Bronchial epithelial cell (primary cell): ENCODE results near the gene JARID2. TPM values are rescaled to one million over a fixed set of nuclear protein-coding genes. Genes with fewer than 3 reads are reported as not detected.

ENCODE experiments used
- DNase-seq: peaks from one replicate; pipeline ENCODE4 v3.0.0-alpha.2; 2010; ENCODE audit warnings: low read depth
- FAIRE-seq: peaks from 2 replicates; lab custom pipeline; 2011; peaks lifted over from hg19 to GRCh38; lab: Jason Lieb, UNC
- H3K27me3 ChIP-seq: 2 replicates; pipeline ENCODE4 v1.5.1; 2011; ENCODE audit warnings: low read length; ENCODE audit not compliant: control insufficient read depth, insufficient read depth
- H3K36me3 ChIP-seq: 2 replicates; pipeline ENCODE4 v1.5.1; 2011; ENCODE audit warnings: low read length; ENCODE audit not compliant: control insufficient read depth, insufficient read depth
- H3K4me3 ChIP-seq: 2 replicates; pipeline ENCODE4 v1.5.1; 2011; ENCODE audit warnings: mild to moderate bottlenecking, low read depth, low read length, control low read depth
- total RNA-seq: library from RNA; depleted of rRNA; stranded (reverse); fragments of >200 nt; gene quantifications from 2 replicates; pipeline ENCODE4 v1.2.1, GENCODE V29; 2014
- TF ChIP-seq, protein P1 (sequence below): IDR thresholded peaks from 2 replicates; pipeline ENCODE4 v1.5.1; 2011; ENCODE audit warnings: mild to moderate bottlenecking, moderate library complexity, low read length, control low read depth, inconsistent platforms; ENCODE audit not compliant: insufficient read depth, severe bottlenecking

Gene JARID2
- total RNA-seq, 1 donor from 2014 or later = 29.2 TPM

DNA sequence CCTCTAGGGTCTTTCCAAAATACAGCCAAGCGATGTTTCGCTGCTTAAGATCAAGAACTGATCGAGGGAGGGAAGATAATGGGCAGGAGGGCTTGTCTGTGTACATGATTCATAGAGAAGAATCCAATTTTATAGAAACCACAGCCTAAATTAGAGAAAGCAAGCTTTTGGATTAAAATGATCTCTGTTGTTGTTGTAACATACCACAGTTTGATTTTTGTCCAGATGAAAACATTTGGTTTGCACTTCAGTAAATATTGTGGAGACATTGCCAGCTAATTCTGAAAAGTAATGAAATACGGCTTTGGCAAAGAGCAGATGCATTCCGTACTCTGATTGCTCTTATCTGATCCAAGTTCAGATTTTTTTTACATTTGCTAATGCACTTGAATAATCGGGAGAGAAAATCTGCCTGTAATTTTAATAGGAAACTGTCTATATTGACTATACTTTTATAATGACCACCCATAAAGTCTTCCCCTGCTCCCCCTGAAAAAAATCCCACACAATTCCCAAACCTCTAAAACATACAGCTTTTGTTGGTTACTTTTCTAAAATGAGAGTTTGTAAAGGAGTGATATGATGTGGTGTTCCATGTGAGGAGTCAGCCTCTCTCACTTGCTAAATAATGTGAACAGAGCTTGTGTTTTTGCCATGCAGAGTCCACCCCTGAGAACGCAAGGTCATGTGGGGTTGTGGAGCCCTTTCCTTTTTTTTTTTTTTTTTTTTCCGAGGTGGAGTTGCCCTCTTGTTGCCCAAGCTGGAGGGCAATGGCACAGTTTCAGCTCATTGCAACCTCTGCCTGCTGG, 217.1 kb downstream of the JARID2 start:
- H3K36me3 ChIP-seq = peaks cover 2% of the 10 kb centered on the region
- no peaks in the 10 kb centered on the region for H3K27me3 ChIP-seq
- DNase-seq (no peak), FAIRE-seq (no peak)
- no peak overlapping the region for H3K4me3 ChIP-seq
- TF ChIP-seq, protein P1, sequence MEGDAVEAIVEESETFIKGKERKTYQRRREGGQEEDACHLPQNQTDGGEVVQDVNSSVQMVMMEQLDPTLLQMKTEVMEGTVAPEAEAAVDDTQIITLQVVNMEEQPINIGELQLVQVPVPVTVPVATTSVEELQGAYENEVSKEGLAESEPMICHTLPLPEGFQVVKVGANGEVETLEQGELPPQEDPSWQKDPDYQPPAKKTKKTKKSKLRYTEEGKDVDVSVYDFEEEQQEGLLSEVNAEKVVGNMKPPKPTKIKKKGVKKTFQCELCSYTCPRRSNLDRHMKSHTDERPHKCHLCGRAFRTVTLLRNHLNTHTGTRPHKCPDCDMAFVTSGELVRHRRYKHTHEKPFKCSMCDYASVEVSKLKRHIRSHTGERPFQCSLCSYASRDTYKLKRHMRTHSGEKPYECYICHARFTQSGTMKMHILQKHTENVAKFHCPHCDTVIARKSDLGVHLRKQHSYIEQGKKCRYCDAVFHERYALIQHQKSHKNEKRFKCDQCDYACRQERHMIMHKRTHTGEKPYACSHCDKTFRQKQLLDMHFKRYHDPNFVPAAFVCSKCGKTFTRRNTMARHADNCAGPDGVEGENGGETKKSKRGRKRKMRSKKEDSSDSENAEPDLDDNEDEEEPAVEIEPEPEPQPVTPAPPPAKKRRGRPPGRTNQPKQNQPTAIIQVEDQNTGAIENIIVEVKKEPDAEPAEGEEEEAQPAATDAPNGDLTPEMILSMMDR = no peak

DNA sequence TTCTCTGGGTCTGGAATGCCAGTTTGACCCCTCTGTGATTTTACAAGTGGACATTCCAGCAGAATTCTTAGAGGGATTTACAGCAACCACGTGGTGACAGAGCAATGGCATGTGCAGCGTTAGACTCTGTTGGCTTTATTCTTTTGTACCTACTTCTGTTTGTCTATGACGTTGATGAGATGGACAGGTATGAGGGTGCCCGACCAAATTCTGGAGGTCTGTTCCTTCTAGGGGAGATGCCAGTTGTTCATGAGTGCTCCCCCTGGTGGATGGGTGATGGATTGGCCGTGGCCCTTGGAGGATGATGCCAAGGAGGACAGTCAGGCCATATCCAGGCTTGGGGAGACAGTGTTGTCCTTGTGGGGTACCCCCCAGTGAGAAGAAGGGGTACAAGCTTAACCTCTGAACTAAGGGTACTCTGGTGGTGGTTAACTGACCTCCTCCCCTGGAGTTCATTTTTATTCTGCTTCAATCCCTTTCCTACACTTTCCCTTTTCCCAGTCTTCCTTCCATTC, 218.4 kb downstream of the JARID2 start:
- Histone ChIP-seq H3K27me3 (no peaks in the 10 kb centered on the region), H3K36me3 (peaks cover 4% of the 10 kb centered on the region), H3K4me3 (no peak overlapping the region)
- TF ChIP-seq, protein P1 = peak; percentile 74
- DNase-seq (no peak), FAIRE-seq (no peak)

DNA sequence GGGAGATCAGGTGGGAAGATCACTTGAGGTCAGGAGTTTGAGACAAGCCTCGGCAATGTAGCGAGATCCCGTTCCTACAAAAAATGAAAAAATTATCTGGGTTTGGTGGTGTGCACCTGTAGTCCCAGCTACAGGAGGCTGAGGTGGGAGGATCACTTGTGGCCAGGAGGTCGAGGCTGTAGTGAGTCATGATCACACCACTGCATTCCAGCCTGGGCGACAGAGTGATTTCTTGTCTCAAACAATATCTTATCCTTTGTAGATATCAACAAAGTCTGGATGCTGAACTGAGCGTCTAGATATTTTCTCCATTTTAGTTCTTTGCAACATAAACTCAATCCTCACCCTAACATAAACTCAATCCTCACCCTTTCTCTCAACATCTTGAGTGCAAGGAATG, 219.3 kb downstream of the JARID2 start:
- Histone ChIP-seq H3K27me3 (no peaks in the 10 kb centered on the region), H3K4me3 (no peak overlapping the region), H3K36me3 (peaks cover 6% of the 10 kb centered on the region)
- DNase-seq (no peak), FAIRE-seq (no peak)
- TF ChIP-seq, protein P1 = no peak

DNA sequence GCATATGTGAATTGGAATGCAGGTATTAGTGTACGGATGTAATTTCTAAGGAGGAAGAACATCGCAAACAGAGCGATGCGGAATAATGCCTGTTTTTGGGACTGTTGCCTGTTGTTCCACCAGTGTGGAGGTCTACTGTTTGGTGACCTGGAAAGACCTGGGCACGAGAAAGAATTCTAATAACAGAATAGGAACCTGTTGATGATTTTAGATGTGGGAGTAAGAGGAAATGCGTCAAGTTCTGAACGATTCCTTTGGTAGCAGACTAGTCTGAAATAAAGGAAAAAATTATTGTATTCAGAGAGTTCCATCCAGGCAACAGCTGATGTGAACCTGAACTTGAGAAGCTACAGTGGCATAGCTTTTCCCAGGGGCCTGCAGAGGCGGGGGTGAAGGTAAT, 224.9 kb downstream of the JARID2 start:
- TF ChIP-seq, protein P1 = no peak
- peaks cover 12% of the 10 kb centered on the region for H3K36me3 ChIP-seq
- DNase-seq = no peak
- FAIRE-seq = no peak
- H3K27me3 ChIP-seq = no peaks in the 10 kb centered on the region
- H3K4me3 ChIP-seq = no peak overlapping the region

DNA sequence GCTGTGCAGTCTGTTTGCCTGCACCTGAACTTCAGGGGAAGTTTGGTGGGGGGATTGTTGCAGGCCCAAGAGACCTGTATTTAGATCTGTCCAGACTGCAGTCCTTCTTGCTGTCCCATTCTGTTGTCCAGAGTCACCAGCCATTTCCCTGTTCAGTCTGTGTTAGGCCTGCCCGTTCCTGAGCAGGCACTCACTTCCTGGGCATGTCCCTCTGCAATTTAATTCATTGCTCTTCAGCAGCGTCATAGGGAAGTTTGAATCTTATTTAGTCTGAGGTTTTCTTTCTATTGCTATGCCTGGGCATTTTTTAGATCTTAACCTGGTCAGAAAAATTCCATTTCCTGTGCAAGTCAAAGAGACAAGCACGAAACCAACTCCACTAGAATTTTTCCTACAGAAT, 226.8 kb downstream of the JARID2 start:
- FAIRE-seq = no peak

More for the DNA sequence above, 226.8 kb downstream of the JARID2 start:
- no peak for DNase-seq
- Histone ChIP-seq H3K27me3 (no peaks in the 10 kb centered on the region), H3K36me3 (peaks cover 10% of the 10 kb centered on the region), H3K4me3 (no peak overlapping the region)
- TF ChIP-seq, protein P1 = no peak
